Motor neuron (in vitro differentiated cells): ENCODE data around the gene RNF208. TPM values are rescaled to one million over a fixed set of nuclear protein-coding genes. Genes with fewer than 3 reads are reported as not detected.

Experiments used
- ATAC-seq, 8 experiments: fragments of 200-7000 bp; cut with Tn5 transposase; replicated peaks in 6 of 8; 2 replicates each; pipeline ENCODE4 v1.8.0; 2021; ENCODE audit warnings: mild to moderate bottlenecking in 8 of 8, moderate library complexity in 8 of 8
- H3K27ac ChIP-seq, 2 donors: fragments of 250-450 bp; sonication (Bioruptor Pico); 2 replicates each; pipeline ENCODE4 v1.9.0; 2021; ENCODE audit warnings: antibody characterized with exemption in 2 of 2, mild to moderate bottlenecking in 2 of 2, moderate library complexity in 1 of 2
- H3K4me1 ChIP-seq, 2 donors: fragments of 250-450 bp; sonication (Bioruptor Pico); replicated peaks in 1 of 2; 2 replicates each; pipeline ENCODE4 v1.6.1; 2021; ENCODE audit warnings: antibody characterized with exemption in 2 of 2, mild to moderate bottlenecking in 2 of 2, moderate library complexity in 1 of 2
- H3K4me3 ChIP-seq, 5 donors: fragments of 250-450 bp; sonication (Bioruptor Pico); 2 replicates each; pipeline ENCODE4 v1.9.0; 2021; ENCODE audit warnings: antibody characterized with exemption in 5 of 5, mild to moderate bottlenecking in 5 of 5, moderate library complexity in 4 of 5
- WGBS, 10 experiments: fragments of 450-650 bp; shearing (Covaris generic); methylation state at CpG; one replicate each; pipeline ENCODE4 v1.0.0; 2022; 5-methylcytosine and 5-hydroxymethylcytosine counted together
- in situ Hi-C, 9 experiments: fragments of 400-800 bp; cut with MboI; loops; one replicate each; pipeline ENCODE4 v1.15.0; 2021; ENCODE audit warnings: low sequenced_read_pairs in 9 of 9, low pct_unique_long_range_greater_than_20kb in 2 of 9; ENCODE audit not compliant: unreplicated experiment in 9 of 9
- total RNA-seq, 8 experiments: library from RNA; unstranded; fragments of 300-600 nt; gene quantifications; 2 replicates each; pipeline versions ENCODE4 v1.2.3 to v1.2.4, GENCODE V29; 2022

The RNF208 gene
- 1 to 10 TPM in 7 of 8 experiments, under 1 TPM in 1; 0.41 to 7.0 (median 3.0) TPM for total RNA-seq

GRCh38 chr9:137222190-137223077 is at the start of gene RNF208:
Gene RNF208 (minus strand): TSS chr9:137222240. CDS start chr9:137221212, 1,028 bp downstream.
- peaks cover 3 to 16% of the 10 kb centered on the region in 2 donors for H3K4me1 ChIP-seq
- peak in 5 of 8 experiments; percentile 10 to 27 (median 20) for ATAC-seq
- 28 to 37% methylated on average over 5 to 7 of the region's 88 CpGs; no CpG with 5 or more reads in 8 of the 10 experiments for WGBS, 10 experiments
- in situ Hi-C loops = no loop called here
- H3K4me3 ChIP-seq = peak within 1 kb of the TSS; percentile 59 to 88 (median 80)
- peak within 1 kb of the TSS; percentile 46 to 55 for H3K27ac ChIP-seq

- in situ Hi-C loops = no loop called here
- no CpG with 5 or more reads among the region's 3 CpGs for WGBS, 10 experiments
- H3K4me1 ChIP-seq = peaks cover 5 to 7% of the 10 kb centered on the region in 2 donors
Observed at GRCh38 chr9:137271696-137272076, 49.6 kb upstream of the RNF208 start.

GRCh38 chr9:137270929-137271695 is 49.1 kb upstream of the RNF208 start:
- no peak overlapping the region for H3K27ac ChIP-seq
- peaks cover 0 to 2% of the 10 kb centered on the region in 2 donors for H3K4me1 ChIP-seq
- in situ Hi-C loops = no loop called here
- H3K4me3 ChIP-seq = no peak overlapping the region
- ATAC-seq = no peak
- WGBS, 10 experiments = 78 to 100% (median 98%) methylated on average over 1 to 9 of the region's 32 CpGs; no CpG with 5 or more reads in 3 of the 10 experiments

More at GRCh38 chr9:137271696-137272076, 49.6 kb upstream of the RNF208 start:
- ATAC-seq = no peak
- no peak overlapping the region for H3K27ac ChIP-seq
- no peak overlapping the region for H3K4me3 ChIP-seq

- H3K27ac ChIP-seq = no peak overlapping the region
- no peak overlapping the region for H3K4me3 ChIP-seq
- peak in 2 of 8 experiments; percentile 57 to 77 for ATAC-seq
- WGBS, 10 experiments = 33 to 100% (median 90%) methylated on average over 2 to 13 of the region's 17 CpGs
- no peaks in the 10 kb centered on the region for H3K4me1 ChIP-seq
- in situ Hi-C loops = no loop called here
Observed at GRCh38 chr9:137269231-137269772, 47.3 kb upstream of the RNF208 start.

GRCh38 chr9:137268538-137269201 is 46.6 kb upstream of the RNF208 start:
- in situ Hi-C loops = no loop called here
- ATAC-seq = no peak
- Histone ChIP-seq H3K4me3 (no peak overlapping the region), H3K27ac (no peak overlapping the region), H3K4me1 (no peaks in the 10 kb centered on the region)
- 80 to 100% (median 93%) methylated on average over 1 to 13 of the region's 19 CpGs; no CpG with 5 or more reads in 2 of the 10 experiments for WGBS, 10 experiments

- in situ Hi-C loops = no loop called here
- H3K4me3 ChIP-seq = no peak overlapping the region
- no peak for ATAC-seq
Observed at GRCh38 chr9:137267933-137268355, 45.9 kb upstream of the RNF208 start.

GRCh38 chr9:137266585-137267453 is 44.8 kb upstream of the RNF208 start:
- Histone ChIP-seq H3K4me3 (no peak overlapping the region), H3K4me1 (peaks cover 0 to 2% of the 10 kb centered on the region in 2 donors), H3K27ac (no peak overlapping the region)
- peak in 5 of 8 experiments; percentile 7 to 49 (median 16) for ATAC-seq
- 80 to 100% methylated on average over 1 of the region's 34 CpGs; no CpG with 5 or more reads in 8 of the 10 experiments for WGBS, 10 experiments
- in situ Hi-C loops = no loop called here

More at GRCh38 chr9:137267933-137268355, 45.9 kb upstream of the RNF208 start:
- no peak overlapping the region for H3K27ac ChIP-seq
- WGBS, 10 experiments = 0 to 100% (median 96%) methylated on average over 1 to 4 of the region's 6 CpGs; no CpG with 5 or more reads in 6 of the 10 experiments
- no peaks in the 10 kb centered on the region for H3K4me1 ChIP-seq

GRCh38 chr9:137266162-137266527 is 44.1 kb upstream of the RNF208 start:
- WGBS, 10 experiments = no CpG with 5 or more reads among the region's 15 CpGs
- in situ Hi-C loops = no loop called here
- no peak overlapping the region for H3K27ac ChIP-seq
- peaks cover 0 to 2% of the 10 kb centered on the region in 2 donors for H3K4me1 ChIP-seq
- peak in 2 of 8 experiments; percentile 2 to 3 for ATAC-seq
- H3K4me3 ChIP-seq = no peak overlapping the region

- 60 to 100% (median 100%) methylated on average over 1 to 4 of the region's 29 CpGs; no CpG with 5 or more reads in 1 of the 10 experiments for WGBS, 10 experiments
- Histone ChIP-seq H3K4me3 (no peak overlapping the region), H3K27ac (no peak overlapping the region), H3K4me1 (peaks cover 0 to 2% of the 10 kb centered on the region in 2 donors)
- peak in 2 of 8 experiments; percentile 6 to 7 for ATAC-seq
- in situ Hi-C loops = no loop called here
Observed at GRCh38 chr9:137265496-137266161, 43.6 kb upstream of the RNF208 start.

- no peak overlapping the region for H3K4me3 ChIP-seq
- H3K27ac ChIP-seq = no peak overlapping the region
- peaks cover 0 to 2% of the 10 kb centered on the region in 2 donors for H3K4me1 ChIP-seq
- no peak for ATAC-seq
- 80 to 93% (median 90%) methylated on average over 2 to 20 of the region's 22 CpGs; no CpG with 5 or more reads in 6 of the 10 experiments for WGBS, 10 experiments
- in situ Hi-C loops = no loop called here
Observed at GRCh38 chr9:137264067-137264466, 42.0 kb upstream of the RNF208 start.

- Histone ChIP-seq H3K27ac (no peak overlapping the region), H3K4me1 (peaks cover 0 to 2% of the 10 kb centered on the region in 2 donors), H3K4me3 (no peak overlapping the region)
- ATAC-seq = no peak
- 33 to 100% (median 94%) methylated on average over 2 to 6 of the region's 10 CpGs; no CpG with 5 or more reads in 7 of the 10 experiments for WGBS, 10 experiments
- in situ Hi-C loops = no loop called here
Observed at GRCh38 chr9:137263506-137263905, 41.5 kb upstream of the RNF208 start.
